H9 (cell line): ENCODE measurements around the gene ELMOD3. TPM values are rescaled to one million over a fixed set of nuclear protein-coding genes. Genes with fewer than 3 reads are reported as not detected.

Experiments
- DNase-seq: peaks from one replicate; pipeline ENCODE4 v3.0.0-alpha.2; 2017
- H2AFZ ChIP-seq: one replicate; pipeline ENCODE4 v1.6.1; 2013; ENCODE audit warnings: mild to moderate bottlenecking, low read length, control low read depth, moderate library complexity
- H2AK5ac ChIP-seq: 2 replicates; pipeline ENCODE4 v1.6.1; 2013; ENCODE audit warnings: low read length, control low read depth, mixed read lengths; ENCODE audit not compliant: insufficient read length
- H2BK120ac ChIP-seq: one replicate; pipeline ENCODE4 v1.6.1; 2013; ENCODE audit warnings: low read depth, mild to moderate bottlenecking, low read length, control low read depth, inconsistent platforms; ENCODE audit not compliant: poor library complexity, severe bottlenecking
- H2BK12ac ChIP-seq: 2 replicates; pipeline ENCODE4 v1.6.1; 2013; ENCODE audit warnings: low read length, control low read depth, mixed read lengths, low read depth; ENCODE audit not compliant: insufficient read length
- H2BK15ac ChIP-seq: 2 replicates; pipeline ENCODE4 v1.6.1; 2013; ENCODE audit warnings: low read depth, low read length, control low read depth
- H2BK20ac ChIP-seq: one replicate; pipeline ENCODE4 v1.6.1; 2013; ENCODE audit warnings: low read depth, mild to moderate bottlenecking, low read length, control low read depth, inconsistent platforms; ENCODE audit not compliant: poor library complexity, severe bottlenecking
- H2BK5ac ChIP-seq: 2 replicates; pipeline ENCODE4 v1.6.1; 2013; ENCODE audit warnings: low read length, control low read depth, mixed read lengths; ENCODE audit not compliant: insufficient read length
- H3K14ac ChIP-seq: 2 replicates; pipeline ENCODE4 v1.6.1; 2013; ENCODE audit warnings: low read length, control low read depth; ENCODE audit not compliant: insufficient read depth
- H3K18ac ChIP-seq: 2 replicates; pipeline ENCODE4 v1.6.1; 2013; ENCODE audit warnings: low read depth, mild to moderate bottlenecking, mixed read lengths, low read length, control low read depth; ENCODE audit not compliant: insufficient read length
- H3K23ac ChIP-seq: 2 replicates; pipeline ENCODE4 v1.6.1; 2013; ENCODE audit warnings: low read length, control low read depth, mixed read lengths, low read depth; ENCODE audit not compliant: insufficient read length
- H3K23me2 ChIP-seq: 2 replicates; pipeline ENCODE4 v1.6.1; 2013; ENCODE audit warnings: low read depth, mild to moderate bottlenecking, mixed read lengths, low read length, control low read depth; ENCODE audit not compliant: insufficient read length, poor library complexity, severe bottlenecking
- H3K27ac ChIP-seq: 2 replicates; pipeline ENCODE4 v1.5.1; 2013; ENCODE audit warnings: low read length, control low read depth, mixed read lengths, low read depth; ENCODE audit not compliant: insufficient read length
- H3K27me3 ChIP-seq: 2 replicates; pipeline ENCODE4 v1.6.1; 2013; ENCODE audit warnings: low read length, control low read depth, inconsistent platforms; ENCODE audit not compliant: insufficient read depth
- H3K4ac ChIP-seq: 2 replicates; pipeline ENCODE4 v1.6.1; 2013; ENCODE audit warnings: low read depth, mild to moderate bottlenecking, control low read depth, inconsistent platforms, low read length, moderate library complexity
- H3K4me1 ChIP-seq: 2 replicates; pipeline ENCODE4 v1.6.1; 2013; ENCODE audit warnings: low read length, control low read depth, inconsistent platforms; ENCODE audit not compliant: insufficient read depth
- H3K4me2 ChIP-seq: 2 replicates; pipeline ENCODE4 v1.6.1; 2013; ENCODE audit warnings: low read length, control low read depth, mixed read lengths; ENCODE audit not compliant: insufficient read length, insufficient read depth
- H3K56ac ChIP-seq: 2 replicates; pipeline ENCODE4 v1.6.1; 2013; ENCODE audit warnings: low read depth, mild to moderate bottlenecking, mixed read lengths, low read length, control low read depth; ENCODE audit not compliant: insufficient read length
- H3K79me1 ChIP-seq: 2 replicates; pipeline ENCODE4 v1.6.1; 2013; ENCODE audit warnings: low read depth, mild to moderate bottlenecking, moderate library complexity, low read length, control low read depth, inconsistent platforms; ENCODE audit not compliant: insufficient read depth, poor library complexity, severe bottlenecking
- H3K79me2 ChIP-seq: 2 replicates; pipeline ENCODE4 v1.6.1; 2013; ENCODE audit warnings: low read length, control low read depth, inconsistent platforms; ENCODE audit not compliant: insufficient read depth
- H3K9ac ChIP-seq: 2 replicates; pipeline ENCODE4 v1.6.1; 2013; ENCODE audit warnings: low read length, control low read depth, mixed read lengths; ENCODE audit not compliant: insufficient read length; ENCODE audit errors: extremely low read depth
- H3K9me3 ChIP-seq: one replicate; pipeline ENCODE4 v1.6.1; 2013; ENCODE audit warnings: low read depth, low read length, inconsistent platforms; ENCODE audit not compliant: control insufficient read depth
- H3T11ph ChIP-seq: one replicate; pipeline ENCODE4 v1.6.1; 2013; ENCODE audit warnings: mild to moderate bottlenecking, low read length, control low read depth, inconsistent platforms
- H4K20me1 ChIP-seq: one replicate; pipeline ENCODE4 v1.6.1; 2013; ENCODE audit not compliant: control insufficient read depth, insufficient read length, insufficient read depth
- H4K5ac ChIP-seq: 2 replicates; pipeline ENCODE4 v1.6.1; 2013; ENCODE audit warnings: low read depth, mild to moderate bottlenecking, mixed read lengths, low read length, control low read depth; ENCODE audit not compliant: insufficient read length
- H4K8ac ChIP-seq: replicated peaks from 2 replicates; pipeline ENCODE4 v1.6.1; 2013; ENCODE audit warnings: low read length, control low read depth, mixed read lengths, low read depth; ENCODE audit not compliant: insufficient read length
- H4K91ac ChIP-seq: 2 replicates; pipeline ENCODE4 v1.6.1; 2013; ENCODE audit warnings: low read depth, mild to moderate bottlenecking, moderate library complexity, mixed read lengths, low read length, control low read depth; ENCODE audit not compliant: insufficient read length
- H3K27ac Mint-ChIP-seq, 3 experiments: 2 replicates in 2 of 3; 3 replicates in 1 of 3; pipeline ENCODE4 v1.8.0; 2020 to 2021; ENCODE audit warnings: mixed read lengths in 3 of 3, mild to moderate bottlenecking in 1 of 3, moderate library complexity in 1 of 3
- H3K27me3 Mint-ChIP-seq: 2 replicates; pipeline ENCODE4 v1.8.0; 2021; ENCODE audit warnings: low read depth, mild to moderate bottlenecking, moderate library complexity, mixed read lengths
- H3K36me3 Mint-ChIP-seq, 3 experiments: 2 replicates in 2 of 3; 3 replicates in 1 of 3; pipeline ENCODE4 v1.8.0; 2020 to 2021; ENCODE audit warnings: low read depth in 3 of 3, mixed read lengths in 3 of 3; ENCODE audit not compliant: insufficient read depth in 1 of 3
- H3K4me1 Mint-ChIP-seq, 2 experiments: 2 replicates each; pipeline ENCODE4 v1.8.0; 2020; ENCODE audit warnings: mixed read lengths in 2 of 2
- H3K4me3 Mint-ChIP-seq, 2 experiments: 2 replicates in 1 of 2; 3 replicates in 1 of 2; pipeline ENCODE4 v1.8.0; 2020 to 2021; ENCODE audit warnings: mild to moderate bottlenecking in 2 of 2, mixed read lengths in 2 of 2, moderate library complexity in 1 of 2
- H3K9me3 Mint-ChIP-seq, 2 experiments: 2 replicates in 1 of 2; 3 replicates in 1 of 2; pipeline ENCODE4 v1.8.0; 2020; ENCODE audit warnings: mild to moderate bottlenecking in 2 of 2, mixed read lengths in 2 of 2, moderate library complexity in 1 of 2
- WGBS: extraction: QIAGEN DNeasy Blood & Tissue Kit; methylation state at CpG from one replicate; pipeline ENCODE4 v1.1.7; 2013; ENCODE audit warnings: missing lambda C conversion rate, low lambda C conversion rate, mixed read lengths; ENCODE audit not compliant: insufficient read length; ENCODE audit errors: extremely low coverage; 5-methylcytosine and 5-hydroxymethylcytosine counted together
- total RNA-seq: library from RNA; stranded (reverse); gene quantifications from 2 replicates; pipeline ENCODE4 v1.2.1, GENCODE V29; 2021
- TF ChIP-seq, protein P1 (sequence below): fragments of 200-600 bp; sonication (generic); conservative IDR thresholded peaks from 3 replicates; pipeline ENCODE4 v1.8.0; 2021; ENCODE audit warnings: antibody characterized with exemption, mild to moderate bottlenecking

The ELMOD3 gene
- total RNA-seq, 1 experiment from 2014 or later, result 7.6 TPM

- Histone ChIP-seq H3K27ac (no peak overlapping the region), H3K79me1 (no peaks in the 10 kb centered on the region), H2BK15ac (no peak overlapping the region), H2BK5ac (no peak overlapping the region), H2AFZ (no peak overlapping the region), H3K14ac (no peak overlapping the region), H4K20me1 (no peaks in the 10 kb centered on the region), H3K23ac (no peak overlapping the region), H2BK120ac (no peak overlapping the region), H4K8ac (no peak overlapping the region), H3K56ac (no peak overlapping the region), H3K4me2 (no peak overlapping the region), H3T11ph (no peak overlapping the region), H3K9me3 (no peaks in the 10 kb centered on the region), H3K18ac (no peak overlapping the region), H3K23me2 (no peaks in the 10 kb centered on the region), H2BK20ac (no peak overlapping the region), H2BK12ac (no peak overlapping the region), H3K79me2 (no peaks in the 10 kb centered on the region), H3K4ac (no peak overlapping the region), H2AK5ac (no peak overlapping the region), H3K9ac (no peak overlapping the region), H3K4me1 (peaks cover 4% of the 10 kb centered on the region; the same call in 1 of the 2 replicates), H4K5ac (no peak overlapping the region), H4K91ac (no peak overlapping the region), H3K27me3 (no peaks in the 10 kb centered on the region)
- peaks cover 6 to 9% of the 10 kb centered on the region in 2 experiments for H3K4me1 Mint-ChIP-seq
- no peak for DNase-seq
- peaks cover under 1% of the 10 kb centered on the region for H3K27me3 Mint-ChIP-seq
- no peak overlapping the region for H3K4me3 Mint-ChIP-seq
- peaks cover 4 to 40% (median 5%) of the 10 kb centered on the region in 3 experiments; a peak in 6 of 7 replicates for H3K36me3 Mint-ChIP-seq
- H3K27ac Mint-ChIP-seq, result peak overlapping the region in 2 of 3 experiments; percentile 23 to 27; a peak in 2 of 7 replicates
- no CpG with 5 or more reads among the region's 14 CpGs for WGBS
- H3K9me3 Mint-ChIP-seq, result no peaks in the 10 kb centered on the region
- TF ChIP-seq, protein P1, sequence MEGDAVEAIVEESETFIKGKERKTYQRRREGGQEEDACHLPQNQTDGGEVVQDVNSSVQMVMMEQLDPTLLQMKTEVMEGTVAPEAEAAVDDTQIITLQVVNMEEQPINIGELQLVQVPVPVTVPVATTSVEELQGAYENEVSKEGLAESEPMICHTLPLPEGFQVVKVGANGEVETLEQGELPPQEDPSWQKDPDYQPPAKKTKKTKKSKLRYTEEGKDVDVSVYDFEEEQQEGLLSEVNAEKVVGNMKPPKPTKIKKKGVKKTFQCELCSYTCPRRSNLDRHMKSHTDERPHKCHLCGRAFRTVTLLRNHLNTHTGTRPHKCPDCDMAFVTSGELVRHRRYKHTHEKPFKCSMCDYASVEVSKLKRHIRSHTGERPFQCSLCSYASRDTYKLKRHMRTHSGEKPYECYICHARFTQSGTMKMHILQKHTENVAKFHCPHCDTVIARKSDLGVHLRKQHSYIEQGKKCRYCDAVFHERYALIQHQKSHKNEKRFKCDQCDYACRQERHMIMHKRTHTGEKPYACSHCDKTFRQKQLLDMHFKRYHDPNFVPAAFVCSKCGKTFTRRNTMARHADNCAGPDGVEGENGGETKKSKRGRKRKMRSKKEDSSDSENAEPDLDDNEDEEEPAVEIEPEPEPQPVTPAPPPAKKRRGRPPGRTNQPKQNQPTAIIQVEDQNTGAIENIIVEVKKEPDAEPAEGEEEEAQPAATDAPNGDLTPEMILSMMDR, result no peak
These were observed 10.1 kb upstream of the ELMOD3 start for GRCh38 chr2:85344356-85344954.
